Left forelimb (tissue), 1 donor: Measurements from ENCODE around the gene CROCC2.
"Not testable (repeated sequence)": the region's sequence is repeated elsewhere in the genome, so short reads cannot be mapped to it uniquely, and the experiment has no call there.

Source experiments
- DNase-seq: peaks from one replicate; pipeline ENCODE4 v3.0.0-alpha.2; 2018; ENCODE audit warnings: low spot score

Gene CROCC2

GRCh38 chr2:240966906-240967680 is 61.0 kb downstream of the CROCC2 start:
- DNase-seq = no peak

- no peak for DNase-seq
Observed at GRCh38 chr2:240967681-240968621, 61.8 kb downstream of the CROCC2 start.

- no peak for DNase-seq
Observed at GRCh38 chr2:240968731-240969624, 62.8 kb downstream of the CROCC2 start.

GRCh38 chr2:240970104-240970503 is 64.0 kb downstream of the CROCC2 start:
- no peak for DNase-seq

GRCh38 chr2:240970816-240971215 is 64.7 kb downstream of the CROCC2 start:
- DNase-seq = no peak

- no peak for DNase-seq
Observed at GRCh38 chr2:240972201-240972600, 66.1 kb downstream of the CROCC2 start.

- no peak for DNase-seq
Observed at GRCh38 chr2:240972636-240973521, 66.7 kb downstream of the CROCC2 start.

- no peak for DNase-seq
Observed at GRCh38 chr2:240974771-240975572, 68.8 kb downstream of the CROCC2 start.

- DNase-seq = not testable (repeated sequence)
Observed at GRCh38 chr2:240975903-240976302, 69.8 kb downstream of the CROCC2 start.

- DNase-seq = no peak
Observed at GRCh38 chr2:240981280-240981679, 75.1 kb downstream of the CROCC2 start.

GRCh38 chr2:240981871-240982800 is 76.0 kb downstream of the CROCC2 start:
- no peak for DNase-seq

- DNase-seq = no peak
Observed at GRCh38 chr2:240982821-240983281, 76.7 kb downstream of the CROCC2 start.

GRCh38 chr2:240983361-240983995 is 77.3 kb downstream of the CROCC2 start:
- no peak for DNase-seq

GRCh38 chr2:240983996-240984498 is 77.9 kb downstream of the CROCC2 start:
- no peak for DNase-seq

- DNase-seq = no peak
Observed at GRCh38 chr2:240985881-240986786, 80.0 kb downstream of the CROCC2 start.

- no peak for DNase-seq
Observed at GRCh38 chr2:240986787-240987411, 80.8 kb downstream of the CROCC2 start.

- DNase-seq = no peak
Observed at GRCh38 chr2:240987588-240987987, 81.5 kb downstream of the CROCC2 start.
